Stimulated activated CD4-positive, alpha-beta T cell treated with anti-CD3 and anti-CD28 coated beads, Interleukin-1b, Interleukin-23, amount 100 ng/mL, for 1 hour (primary cell): ENCODE results near the gene FKBP14.

Experiments
- DNase-seq, 2 donors: peaks; one replicate each; pipeline ENCODE4 v3.0.0-alpha.2; 2020; ENCODE audit warnings: low read depth in 2 of 2

The FKBP14 gene

DNA sequence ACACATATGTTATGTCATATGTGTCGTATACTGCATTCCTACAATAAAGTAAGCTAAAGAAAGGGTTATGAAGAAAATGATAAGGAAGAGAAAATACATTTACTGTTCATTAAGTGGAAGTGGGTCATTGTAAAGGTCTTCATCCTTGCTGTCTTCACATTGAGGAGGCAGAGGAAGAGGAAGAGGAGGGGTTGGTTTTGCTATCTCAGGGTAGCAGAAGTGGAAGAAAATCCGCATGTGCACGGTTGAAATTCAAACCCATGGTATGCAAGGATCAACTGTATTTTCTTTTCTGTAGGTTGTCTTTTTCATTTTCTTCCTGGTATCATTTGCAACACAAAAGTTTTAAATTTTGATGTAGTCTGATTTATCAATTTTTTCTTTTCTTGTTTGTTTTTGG lies 8.0 kb upstream of the FKBP14 start:
- no peak for DNase-seq

DNA sequence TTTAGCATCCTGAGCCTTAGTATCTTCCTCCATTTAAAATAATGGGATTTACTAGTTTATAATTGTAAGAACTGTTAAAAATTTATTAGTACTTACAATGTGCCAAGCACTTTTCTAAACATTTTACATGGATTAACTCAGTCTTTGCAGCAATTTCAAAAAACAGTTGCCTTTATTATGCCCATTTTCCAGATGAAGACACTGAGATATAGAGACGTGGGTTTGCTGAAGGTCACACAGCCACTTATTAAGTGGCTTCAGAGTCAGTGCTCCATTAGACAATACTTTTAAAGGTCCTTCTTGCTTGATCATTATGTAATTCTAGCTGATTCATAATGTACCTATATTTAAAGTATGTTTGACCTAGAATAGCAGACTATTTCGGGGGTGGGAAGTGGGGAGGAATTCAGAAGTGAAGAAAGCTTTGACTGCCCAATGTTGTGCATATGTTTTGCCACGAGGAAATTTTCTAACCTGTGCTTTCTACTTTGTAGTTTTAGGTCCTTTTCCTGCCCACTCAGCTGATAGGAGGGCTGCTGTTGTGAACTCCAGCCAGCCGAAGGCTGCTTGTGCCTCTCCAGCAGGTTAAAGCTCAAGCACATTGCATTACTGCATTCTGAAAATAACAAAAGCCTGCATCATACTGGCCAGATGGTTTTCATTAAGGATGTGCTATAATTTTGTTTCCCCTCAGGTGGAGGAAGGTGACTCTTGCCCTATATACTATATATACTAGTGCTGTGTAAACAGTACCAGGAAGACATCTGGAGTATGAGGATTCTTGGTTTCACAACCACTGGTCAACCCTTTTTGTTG lies 6.0 kb upstream of the FKBP14 start:
- DNase-seq: no peak

DNA sequence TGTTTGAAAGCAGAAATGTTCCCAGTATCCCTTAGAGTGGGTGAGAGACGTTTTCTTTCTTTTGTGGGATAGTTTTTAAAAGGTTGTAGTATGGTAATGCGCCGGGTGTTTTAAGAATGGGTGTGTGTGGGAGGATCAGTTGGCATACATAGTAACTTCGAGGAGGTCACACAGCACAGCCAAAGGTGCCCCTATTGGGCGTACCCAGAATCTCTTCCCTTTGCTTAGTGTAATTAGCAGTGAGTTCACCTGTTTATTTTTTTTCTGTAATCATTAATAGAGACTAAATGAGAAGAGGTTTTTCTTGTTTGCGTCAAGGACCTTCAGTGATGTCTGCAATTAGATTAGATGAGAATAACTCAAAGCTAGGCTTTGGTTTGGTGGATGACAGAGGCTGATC lies 3.2 kb upstream of the FKBP14 start:
- DNase-seq: no peak

DNA sequence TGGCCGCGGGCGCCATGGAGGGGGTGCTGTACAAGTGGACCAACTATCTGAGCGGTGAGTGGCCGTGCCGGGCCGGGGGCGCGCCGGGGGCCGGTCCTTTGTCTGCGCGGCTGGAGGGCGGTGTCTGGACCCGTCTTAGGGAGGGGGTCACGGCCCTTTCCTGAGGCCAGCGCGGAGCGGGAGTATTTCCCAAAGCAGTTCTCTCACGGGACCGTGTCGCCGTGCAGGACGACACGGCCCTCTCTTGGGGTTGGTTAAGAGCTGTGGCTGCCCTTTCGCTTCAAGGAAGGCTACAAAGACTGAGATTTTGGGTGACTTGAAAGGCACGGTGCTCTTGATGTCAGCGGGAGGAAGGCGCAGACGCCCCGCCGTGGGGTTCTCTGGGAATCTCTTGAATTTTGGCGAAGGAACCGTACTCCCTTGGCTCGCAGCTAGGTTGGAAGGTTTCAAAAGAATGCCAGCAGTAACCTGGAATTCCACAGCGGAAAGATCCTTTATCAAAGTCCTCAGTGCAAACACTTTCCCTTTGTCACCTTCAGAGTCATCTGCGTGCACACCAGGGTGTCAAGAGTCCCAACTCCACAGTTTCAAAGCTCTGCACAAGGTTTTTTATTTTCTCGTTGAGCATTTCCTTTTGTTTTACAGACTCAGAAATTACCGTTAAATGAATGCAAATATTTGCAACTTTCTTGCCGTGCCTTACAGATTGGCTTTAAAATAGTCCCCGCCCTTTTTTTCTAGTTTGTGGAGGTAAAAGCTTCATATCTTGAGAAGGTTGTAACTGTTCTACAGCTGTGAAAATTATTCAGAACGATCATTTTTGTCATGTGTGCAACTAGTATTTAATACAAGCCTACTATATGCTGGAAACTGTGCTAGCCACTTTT lies 2.5 kb upstream of the FKBP14 start:
- peak in 1 of 2 donors; percentile 1 for DNase-seq

DNA sequence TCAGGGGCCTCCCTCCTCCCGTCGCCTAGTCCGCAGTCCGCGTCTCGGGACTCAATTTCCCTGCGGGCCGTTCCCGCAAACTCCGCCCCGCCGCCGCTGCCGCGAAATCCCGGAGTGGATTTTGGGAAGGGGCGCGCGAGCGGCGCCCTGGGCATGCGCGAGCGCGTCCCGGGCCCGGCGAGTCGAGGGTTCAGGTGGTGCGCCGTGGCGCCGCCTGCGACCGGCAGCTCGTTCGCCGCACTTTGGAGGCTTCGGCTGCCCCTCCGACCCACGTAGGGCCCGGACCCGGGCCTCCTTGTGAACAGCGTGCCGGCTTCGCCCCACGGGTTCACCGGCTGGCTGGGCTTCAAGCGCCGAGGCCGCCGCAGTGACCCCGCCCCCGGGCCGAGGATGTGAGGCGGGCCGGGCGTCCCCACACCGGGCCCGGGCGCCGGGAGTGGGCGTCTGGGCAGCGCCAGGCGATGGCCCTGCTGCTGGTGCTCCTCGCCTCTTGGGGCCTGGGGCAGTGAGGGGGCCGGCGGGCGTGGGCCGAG lies 1.8 kb upstream of the FKBP14 start, which contains the start of gene PLEKHA8:
TSS of gene PLEKHA8 (plus strand) at position 197 of the 533 bp plus-strand sequence. CDS start 351 bp downstream, outside the sequence.
- peak; percentile 59 to 87 for DNase-seq

DNA sequence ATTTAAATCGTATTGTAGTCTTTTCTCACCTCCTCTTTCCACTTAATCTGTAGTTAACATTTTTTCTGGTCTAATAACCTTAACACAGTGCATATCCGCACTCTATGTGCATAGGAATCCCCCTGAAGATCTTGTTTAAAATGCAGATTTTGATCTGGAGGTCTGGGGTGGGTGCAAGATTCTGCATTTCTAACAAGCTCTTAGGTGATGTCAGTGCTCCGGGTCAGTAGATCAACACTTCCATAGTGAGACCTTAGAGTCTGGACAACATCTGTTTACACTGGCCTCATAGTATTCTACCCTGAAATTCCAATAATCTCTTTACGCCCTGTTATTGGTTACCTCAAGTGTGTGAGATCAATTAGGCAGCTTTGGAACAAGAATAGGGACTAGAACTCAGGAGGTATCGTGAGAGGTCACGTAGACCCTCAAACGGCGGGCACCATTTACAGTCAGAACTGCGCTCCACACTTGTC lies 1.3 kb upstream of the FKBP14 start:
- DNase-seq: no peak

DNA sequence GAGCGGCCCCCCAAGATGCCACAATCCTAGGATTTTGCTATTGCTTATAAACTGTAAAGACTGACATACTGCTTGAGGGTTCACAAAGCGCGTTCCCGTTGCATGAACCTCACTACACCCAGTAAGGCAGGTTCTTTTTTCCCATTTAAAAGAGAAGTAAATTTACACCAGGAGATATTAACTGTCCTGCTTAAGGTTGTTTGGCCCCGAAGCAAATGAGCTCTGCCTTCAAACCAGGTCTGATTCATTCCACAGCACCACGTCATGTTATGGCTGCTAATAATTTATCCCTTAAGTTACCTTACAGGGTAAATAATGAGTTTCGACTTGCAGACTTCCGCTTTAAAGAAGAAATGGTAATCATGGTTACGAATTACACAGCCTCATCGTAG lies 559 bp upstream of the FKBP14 start:
- DNase-seq: no peak

DNA sequence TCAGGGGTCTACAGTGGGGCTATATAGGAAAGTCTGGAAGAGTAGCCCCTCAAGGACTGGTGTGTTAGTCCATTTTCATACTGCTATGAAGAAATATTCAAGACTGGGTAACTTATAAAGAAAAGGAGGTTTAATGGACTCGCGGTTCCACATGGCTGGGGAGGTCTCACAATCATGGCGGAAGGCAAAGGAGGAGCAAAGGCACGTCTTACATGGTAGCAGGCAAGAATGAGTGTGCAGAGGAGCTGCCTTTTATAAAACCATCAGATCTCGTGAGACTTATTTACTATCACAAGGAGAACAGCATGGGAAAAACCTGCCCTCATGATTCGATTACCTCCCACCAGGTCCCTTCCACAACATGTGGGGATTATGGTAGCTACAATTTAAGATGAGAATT lies 3.0 kb downstream of the FKBP14 start:
- no peak for DNase-seq

DNA sequence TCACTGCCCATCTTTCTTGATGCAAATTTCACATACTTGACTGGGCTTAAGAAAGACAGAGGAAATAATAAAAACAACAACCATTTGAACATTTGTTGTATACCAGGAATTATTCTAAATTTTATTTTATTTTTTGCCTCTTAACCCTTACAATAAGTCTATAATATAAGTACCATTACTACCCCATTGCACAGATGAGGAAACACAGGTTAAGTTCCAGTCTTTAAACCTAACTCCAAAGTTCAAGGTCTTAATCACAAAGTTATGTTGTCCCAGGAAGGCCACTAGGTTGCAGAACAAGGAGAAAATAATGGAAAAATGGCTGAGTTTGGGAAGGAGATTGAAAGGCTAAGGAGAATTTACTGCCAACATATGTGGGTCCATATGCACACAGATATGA lies 3.5 kb downstream of the FKBP14 start:
- DNase-seq: no peak

DNA sequence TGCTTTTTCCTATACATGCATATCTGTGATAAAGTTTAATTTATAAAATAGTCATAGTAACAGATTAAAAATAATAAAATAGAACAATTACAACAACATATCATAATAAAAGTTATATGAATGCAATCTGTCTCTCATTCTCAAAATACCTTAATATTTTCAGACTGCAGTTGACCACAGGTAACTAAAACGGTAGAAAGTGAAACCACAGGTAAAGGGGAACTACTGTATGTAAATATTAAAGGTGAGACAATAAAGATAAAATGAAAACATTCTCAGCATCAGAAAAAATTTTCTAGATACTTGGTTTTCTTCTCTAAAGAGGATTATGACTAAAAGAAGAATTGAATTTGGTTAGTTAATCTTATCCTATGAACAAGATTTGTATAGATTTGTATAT lies 6.0 kb downstream of the FKBP14 start:
- DNase-seq: no peak

DNA sequence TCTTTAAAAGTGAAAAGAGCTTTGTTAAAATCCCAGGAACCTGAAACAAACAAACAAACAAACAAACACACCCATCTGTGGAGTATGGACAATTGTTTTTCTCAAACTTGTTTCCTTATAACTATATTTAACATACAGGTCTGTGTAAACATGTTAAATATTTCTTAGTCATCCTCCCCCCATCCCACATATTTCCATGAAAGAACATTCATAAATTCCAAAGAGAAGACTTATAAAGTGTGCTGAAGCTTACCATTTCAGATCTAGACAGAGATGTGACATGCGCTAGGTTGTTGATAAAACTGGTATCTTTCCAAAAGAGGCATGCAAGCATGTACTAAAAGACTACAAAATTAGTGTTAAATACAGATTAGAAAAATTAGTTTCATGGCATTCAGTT lies 6.5 kb downstream of the FKBP14 start:
- no peak for DNase-seq

DNA sequence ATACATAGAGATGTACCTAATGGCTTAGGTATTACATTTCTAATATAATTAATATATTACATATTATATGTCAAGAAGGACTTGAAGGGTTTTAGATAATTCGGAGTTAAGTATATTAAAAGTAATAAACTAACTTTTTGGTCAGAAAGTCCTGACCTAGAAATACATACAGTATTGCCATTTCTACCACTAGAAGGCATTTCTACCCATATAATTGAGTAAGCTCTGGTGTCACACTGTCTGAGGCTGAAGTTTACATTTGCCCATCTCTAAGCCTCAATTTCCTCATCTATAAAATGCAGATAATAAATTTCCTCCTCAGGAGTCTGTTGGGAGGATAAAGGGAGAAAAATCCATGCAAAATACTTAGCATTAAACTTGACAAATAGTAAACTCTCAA lies 7.1 kb downstream of the FKBP14 start:
- DNase-seq: no peak

DNA sequence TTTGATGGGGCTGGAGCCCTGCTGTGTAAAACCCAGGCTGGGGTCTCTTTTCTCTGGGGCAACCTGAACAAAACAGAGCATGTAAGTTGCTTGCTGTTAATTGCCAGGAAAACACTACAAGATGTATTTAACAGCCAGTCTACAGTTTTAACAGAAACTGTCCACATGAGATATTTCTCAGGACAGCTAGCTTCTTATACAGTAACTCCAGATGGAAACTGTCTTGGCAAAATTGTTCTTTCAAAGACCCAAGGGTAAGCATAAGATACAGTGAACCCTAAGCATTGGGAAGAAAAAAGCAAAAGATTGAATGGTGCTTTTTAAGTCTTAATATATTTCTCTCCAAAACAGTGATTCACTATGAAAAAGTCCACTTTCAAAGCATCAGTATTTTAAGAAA lies 8.1 kb downstream of the FKBP14 start:
- no peak for DNase-seq

DNA sequence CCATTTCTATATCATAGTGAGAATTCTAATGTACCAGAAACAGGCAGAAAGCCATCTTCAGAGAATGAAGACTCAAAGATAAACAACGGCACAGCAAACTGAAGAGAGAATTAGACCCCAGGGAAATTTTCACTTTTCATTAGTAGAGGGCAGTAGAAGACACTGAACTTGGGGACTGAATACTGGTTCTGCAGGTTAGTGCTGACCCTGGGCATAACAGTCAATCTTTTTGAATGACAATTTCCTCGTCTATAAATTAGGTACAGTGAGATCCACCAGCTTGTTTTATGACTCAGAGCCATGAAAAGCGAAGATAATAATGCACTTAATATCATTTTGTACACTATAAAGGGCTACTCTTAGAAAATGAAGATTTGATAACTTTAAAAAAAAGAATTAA lies 13.7 kb downstream of the FKBP14 start:
- no peak for DNase-seq

DNA sequence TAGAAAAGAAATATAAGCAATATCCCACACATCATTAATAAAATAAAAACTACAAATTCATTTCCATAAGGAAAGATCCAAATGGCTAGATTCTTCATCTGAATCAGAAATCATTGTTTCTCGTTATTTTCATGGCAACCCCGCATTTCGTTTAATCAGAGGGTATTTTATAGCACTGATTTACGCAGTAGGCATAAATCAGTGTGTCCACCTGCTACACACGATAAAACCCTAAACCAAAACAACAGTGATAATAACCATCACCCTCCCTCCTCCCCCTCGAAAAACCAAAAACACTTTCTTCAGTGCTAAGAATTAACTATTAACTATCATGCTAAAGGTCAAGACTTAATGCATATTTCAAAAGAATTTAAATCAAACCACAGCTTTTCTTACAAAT lies 16.5 kb downstream of the FKBP14 start:
- DNase-seq: no peak

DNA sequence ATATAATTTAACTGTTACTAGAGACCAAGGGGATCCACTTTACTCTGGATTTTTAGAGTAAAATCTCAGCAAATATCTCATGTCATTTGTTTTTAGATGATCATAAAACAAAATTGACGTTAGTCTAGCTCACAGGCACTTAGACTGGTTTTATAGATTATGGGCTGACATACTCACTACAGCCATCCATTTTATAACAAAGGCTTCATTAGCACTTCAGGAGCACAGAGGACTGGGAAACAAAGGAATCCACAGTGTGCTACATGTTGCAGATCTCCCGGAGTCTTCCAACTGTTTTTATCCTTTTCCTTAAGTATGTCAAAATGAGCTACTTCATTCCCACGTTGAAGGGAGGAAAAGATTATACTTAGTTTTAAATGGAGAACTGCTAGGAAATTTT lies 21.0 kb downstream of the FKBP14 start:
- no peak for DNase-seq

DNA sequence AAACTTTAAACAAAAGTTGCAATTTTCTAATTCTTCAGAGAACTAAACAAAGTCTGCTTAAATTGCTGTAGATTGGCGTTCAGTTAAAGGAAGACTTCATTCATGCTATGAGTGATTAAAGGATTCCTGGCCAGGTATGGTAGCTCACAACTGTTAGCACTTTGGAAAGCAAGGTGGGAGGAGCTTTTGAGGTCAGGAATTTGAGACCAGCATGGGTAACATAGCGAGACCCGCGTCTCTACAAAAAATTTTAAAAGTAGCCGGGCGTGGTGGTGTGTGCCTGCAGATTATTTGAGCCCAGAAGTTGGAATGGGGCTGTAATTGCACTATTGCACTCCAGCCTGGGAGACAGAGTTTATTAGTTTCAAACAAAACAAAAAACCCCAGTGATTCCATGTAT lies 23.4 kb downstream of the FKBP14 start:
- no peak for DNase-seq

DNA sequence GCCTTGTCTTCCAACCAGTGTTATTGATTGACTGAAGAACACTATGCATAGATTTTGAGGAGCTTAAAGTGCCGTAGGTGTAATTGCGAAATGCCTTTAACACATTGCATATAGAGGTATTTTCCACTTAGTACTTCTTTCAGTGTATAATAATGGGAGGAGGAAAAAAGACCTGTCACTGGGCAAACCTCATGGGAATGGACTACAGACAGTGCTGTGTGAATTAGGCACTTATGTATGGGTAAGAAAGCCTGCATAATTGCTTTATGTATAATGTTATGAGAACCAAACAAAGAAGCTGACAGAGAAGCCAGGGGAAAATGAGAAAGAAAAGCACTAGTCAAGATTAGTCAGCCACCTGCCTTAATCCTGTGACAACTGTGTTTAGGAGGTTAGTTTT lies 24.5 kb downstream of the FKBP14 start:
- no peak for DNase-seq

DNA sequence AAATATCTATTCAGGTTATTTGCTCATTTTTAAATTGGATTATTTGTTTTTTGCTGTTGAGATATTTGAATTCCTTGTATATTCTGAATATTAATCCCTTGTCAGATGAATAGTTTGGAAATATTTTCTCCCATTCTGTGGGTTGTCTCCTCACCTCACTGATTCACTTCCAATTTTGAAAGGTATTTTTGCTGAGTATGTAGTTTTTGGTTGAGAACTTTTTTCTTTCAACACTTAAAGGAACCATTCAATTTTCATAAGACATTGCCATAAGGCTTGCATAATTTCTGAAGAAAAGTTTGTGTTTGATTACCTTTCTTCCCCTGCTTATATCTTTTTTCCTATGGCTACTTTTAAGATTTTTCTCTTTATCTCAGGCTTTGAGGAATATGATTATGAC lies 28.0 kb downstream of the FKBP14 start:
- DNase-seq: no peak

DNA sequence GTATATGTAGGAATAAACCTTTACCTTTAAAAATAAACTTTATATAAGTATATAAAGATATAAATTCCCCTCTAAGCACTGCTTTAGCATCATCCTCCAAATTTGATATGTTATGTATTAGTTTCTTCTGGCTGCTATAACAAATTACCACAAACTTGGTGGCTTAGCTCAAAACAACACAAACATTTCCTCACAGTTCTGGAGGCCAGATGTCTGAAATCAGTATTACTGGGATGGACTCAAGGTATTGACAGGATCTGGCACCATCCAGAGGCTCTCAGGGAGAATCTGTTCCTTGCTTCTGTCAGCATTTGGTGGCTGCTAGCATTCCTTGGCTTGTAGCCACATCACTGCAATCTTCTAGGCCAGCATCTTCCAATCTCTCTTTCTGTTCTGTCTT lies 30.2 kb downstream of the FKBP14 start:
- DNase-seq: no peak

DNA sequence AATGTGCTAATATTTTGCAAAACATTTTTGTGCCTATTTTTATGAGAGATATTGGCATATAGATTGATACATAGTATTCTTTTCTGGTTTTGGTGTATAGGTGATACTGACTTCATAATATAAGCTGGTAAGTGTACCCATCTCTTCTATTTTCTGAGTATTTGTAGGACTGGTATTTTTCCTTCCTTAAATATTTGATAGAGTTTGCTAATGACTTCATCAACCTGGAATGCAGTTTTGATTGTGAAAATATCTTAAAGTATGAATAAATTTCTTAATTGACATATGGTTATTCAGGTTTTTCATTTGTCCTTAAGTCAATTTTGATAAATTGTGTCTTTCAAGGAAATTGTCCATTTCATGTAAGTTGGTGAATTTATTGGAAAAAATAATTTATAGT lies 30.9 kb downstream of the FKBP14 start:
- DNase-seq: no peak

DNA sequence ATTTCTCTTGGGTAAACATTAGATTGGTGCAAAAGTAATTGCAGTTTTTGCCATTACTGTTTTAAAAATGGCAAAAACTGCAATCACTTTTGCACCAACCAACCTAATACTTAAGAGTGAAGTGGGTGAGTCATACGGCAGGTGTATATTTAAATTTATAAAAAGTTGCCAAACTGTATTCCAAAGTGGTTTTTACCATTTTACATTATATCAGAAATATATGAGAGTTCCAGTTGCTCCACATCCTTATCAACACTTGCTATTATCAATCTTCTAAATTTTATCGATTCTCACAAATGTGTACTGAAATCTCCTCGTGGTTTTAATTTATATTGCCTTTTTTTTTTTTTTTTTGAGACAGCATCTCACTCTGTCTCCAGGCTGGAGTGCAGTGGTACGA lies 33.4 kb downstream of the FKBP14 start:
- DNase-seq: no peak

DNA sequence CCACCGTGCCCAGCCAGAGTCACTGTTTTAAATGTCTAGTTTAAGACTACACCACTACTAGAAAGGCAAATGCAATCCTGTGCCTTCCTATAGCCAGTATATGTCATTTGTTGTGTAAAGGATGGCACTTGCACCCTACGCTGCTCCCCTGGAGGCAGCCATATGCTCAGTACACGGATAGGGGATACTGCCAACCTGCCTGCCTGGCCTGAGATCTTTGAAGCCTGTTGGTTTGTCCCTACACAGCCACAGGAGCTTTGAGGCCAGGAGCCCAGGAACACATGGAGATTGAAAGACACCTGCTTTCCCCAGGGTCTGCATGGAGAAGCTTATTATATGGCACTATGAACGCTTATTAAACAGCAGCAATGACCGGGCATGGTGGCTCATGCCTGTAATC lies 34.6 kb downstream of the FKBP14 start:
- DNase-seq: no peak
